HG03432 (cell line): ENCODE data around the gene STK24.

Source experiments
- ATAC-seq: cut with Tn5 transposase; IDR thresholded peaks from one replicate; pipeline ENCODE4 v1.9.1; 2021; ENCODE audit warnings: mild to moderate bottlenecking, moderate library complexity; ENCODE audit not compliant: unreplicated experiment

STK24 gene

GRCh38 chr13:98476538-98476966, 100.4 kb downstream of the STK24 start:
- peak; percentile 95 for ATAC-seq

GRCh38 chr13:98476106-98476505, 100.8 kb downstream of the STK24 start:
- ATAC-seq, result peak; percentile 41

- no peak for ATAC-seq
These were observed 101.4 kb downstream of the STK24 start for GRCh38 chr13:98475522-98475921.

GRCh38 chr13:98474761-98475160, 102.1 kb downstream of the STK24 start:
- no peak for ATAC-seq

GRCh38 chr13:98474292-98474691, 102.6 kb downstream of the STK24 start:
- ATAC-seq, result no peak

- no peak for ATAC-seq
These were observed 103.1 kb downstream of the STK24 start for GRCh38 chr13:98473788-98474144.

- no peak for ATAC-seq
These were observed 103.6 kb downstream of the STK24 start for GRCh38 chr13:98473135-98473787.

GRCh38 chr13:98471934-98472333, 105.0 kb downstream of the STK24 start:
- no peak for ATAC-seq

- ATAC-seq, result no peak
These were observed 106.0 kb downstream of the STK24 start for GRCh38 chr13:98470920-98471319.

- no peak for ATAC-seq
These were observed 108.0 kb downstream of the STK24 start for GRCh38 chr13:98468929-98469328.

- no peak for ATAC-seq
These were observed 108.5 kb downstream of the STK24 start for GRCh38 chr13:98468361-98468760.

- no peak for ATAC-seq
These were observed 109.5 kb downstream of the STK24 start for GRCh38 chr13:98467263-98467985.

- ATAC-seq, result no peak
These were observed 110.2 kb downstream of the STK24 start for GRCh38 chr13:98466634-98467236.

GRCh38 chr13:98462946-98463345, 114.0 kb downstream of the STK24 start:
- no peak for ATAC-seq

GRCh38 chr13:98462241-98462882, 114.5 kb downstream of the STK24 start:
- ATAC-seq, result no peak

- ATAC-seq, result no peak
These were observed 115.2 kb downstream of the STK24 start for GRCh38 chr13:98461486-98462240.

- no peak for ATAC-seq
These were observed 116.4 kb downstream of the STK24 start for GRCh38 chr13:98460516-98460915.

- ATAC-seq, result no peak
These were observed 117.1 kb downstream of the STK24 start for GRCh38 chr13:98459721-98460370.

- no peak for ATAC-seq
These were observed 117.7 kb downstream of the STK24 start for GRCh38 chr13:98459171-98459681.

GRCh38 chr13:98458431-98458830, 118.5 kb downstream of the STK24 start:
- ATAC-seq, result no peak
